ENCODE results near the gene DALRD3. TPM values are rescaled to one million over a fixed set of nuclear protein-coding genes. Genes with fewer than 3 reads are reported as not detected.

The DALRD3 gene
- total RNA-seq, 1 donor from 2014 or later: 32.9 TPM

GRCh38 chr3:49007068-49007770, 11.2 kb downstream of the DALRD3 start, which contains the start of gene WDR6:
TSS of gene WDR6 (plus strand) at chr3:49007391. CDS start at chr3:49007432, 41 bp downstream.
- peaks cover 3% of the 10 kb centered on the region for H3K9me3 Mint-ChIP-seq
- H3K79me2 ChIP-seq (ENCODE audit: low read depth): peaks cover 50% of the 10 kb centered on the region

GRCh38 chr3:49006408-49007067, 11.8 kb downstream of the DALRD3 start:
- Histone ChIP-seq H3K36me3 (no peaks in the 10 kb centered on the region), H3K9me3 (ENCODE audit: low read depth) (no peaks in the 10 kb centered on the region), H3K79me2 (ENCODE audit: low read depth) (peaks cover 43% of the 10 kb centered on the region), H3K27me3 (no peaks in the 10 kb centered on the region), H3K4me2 (peak overlapping the region; percentile 96), H3K9ac (peak overlapping the region; percentile 70), H3K27ac (no peak overlapping the region), H3K4me3 (peak overlapping the region; percentile 88), H2AFZ (replicated peaks) (no peak overlapping the region), H3F3A (ENCODE audit: low read depth) (peaks cover 13% of the 10 kb centered on the region), H4K20me1 (ENCODE audit: low read depth) (peaks cover 38% of the 10 kb centered on the region), H3K4me1 (peaks cover 13% of the 10 kb centered on the region)
- peaks cover 16% of the 10 kb centered on the region for H3K4me1 Mint-ChIP-seq
- H3K27me3 Mint-ChIP-seq (ENCODE audit: insufficient read depth, low read depth): peaks cover 9% of the 10 kb centered on the region
- H3K27ac Mint-ChIP-seq: peak overlapping the region; percentile 100
- peaks cover 3% of the 10 kb centered on the region for H3K9me3 Mint-ChIP-seq
- peak; percentile 30 for DNase-seq (ENCODE audit: low spot score)
- TF ChIP-seq EZH2phosphoT487 (IDR thresholded peaks at IDR 0.05) (no peak), EZH2 (IDR thresholded peaks at IDR 0.05) (no peak), CTCF (IDR thresholded peaks at IDR 0.05) (no peak)
- peak overlapping the region; percentile 100 for H3K4me3 Mint-ChIP-seq
- peaks cover 7% of the 10 kb centered on the region for H3K36me3 Mint-ChIP-seq

More at GRCh38 chr3:49007068-49007770, 11.2 kb downstream of the DALRD3 start, which contains the start of gene WDR6:
- Histone ChIP-seq H3K4me1 (peaks cover 13% of the 10 kb centered on the region), H3K4me3 (peak within 1 kb of the TSS; percentile 88), H3K9ac (peak within 1 kb of the TSS; percentile 93), H3K36me3 (no peaks in the 10 kb centered on the region), H2AFZ (replicated peaks) (peak within 1 kb of the TSS; percentile 95), H3K9me3 (ENCODE audit: low read depth) (no peaks in the 10 kb centered on the region), H3F3A (ENCODE audit: low read depth) (peaks cover 14% of the 10 kb centered on the region), H3K27me3 (no peaks in the 10 kb centered on the region), H3K4me2 (peak within 1 kb of the TSS; percentile 96), H4K20me1 (ENCODE audit: low read depth) (peaks cover 45% of the 10 kb centered on the region), H3K27ac (peak within 1 kb of the TSS; percentile 92)
- peak; percentile 99 for DNase-seq (ENCODE audit: low spot score)
- TF ChIP-seq EZH2 (IDR thresholded peaks at IDR 0.05) (no peak), EZH2phosphoT487 (IDR thresholded peaks at IDR 0.05) (no peak), CTCF (IDR thresholded peaks at IDR 0.05) (peak; percentile 54)
- peaks cover 12% of the 10 kb centered on the region for H3K36me3 Mint-ChIP-seq
- peak within 1 kb of the TSS; percentile 100 for H3K4me3 Mint-ChIP-seq
- peaks cover 19% of the 10 kb centered on the region for H3K4me1 Mint-ChIP-seq
- peak within 1 kb of the TSS; percentile 100 for H3K27ac Mint-ChIP-seq
- peaks cover 9% of the 10 kb centered on the region for H3K27me3 Mint-ChIP-seq (ENCODE audit: insufficient read depth, low read depth)

- no peak overlapping the region for H3K27ac ChIP-seq
- H3K27ac Mint-ChIP-seq: no peak overlapping the region
- no peak overlapping the region for H3K9ac ChIP-seq
- no peak for DNase-seq (ENCODE audit: low spot score)
- no peaks in the 10 kb centered on the region for H3K9me3 ChIP-seq (ENCODE audit: low read depth)
- H3K9me3 Mint-ChIP-seq: peaks cover 3% of the 10 kb centered on the region
- H4K20me1 ChIP-seq (ENCODE audit: low read depth): peaks cover 32% of the 10 kb centered on the region
- peaks cover 38% of the 10 kb centered on the region for H3K79me2 ChIP-seq (ENCODE audit: low read depth)
- H3F3A ChIP-seq (ENCODE audit: low read depth): peaks cover 9% of the 10 kb centered on the region
- TF ChIP-seq CTCF (IDR thresholded peaks at IDR 0.05): no peak
- TF ChIP-seq EZH2 (IDR thresholded peaks at IDR 0.05): no peak
- TF ChIP-seq EZH2phosphoT487 (IDR thresholded peaks at IDR 0.05): no peak
- peak overlapping the region; percentile 88 for H3K4me3 ChIP-seq
- H3K36me3 Mint-ChIP-seq: peaks cover 7% of the 10 kb centered on the region
- no peaks in the 10 kb centered on the region for H3K36me3 ChIP-seq
- H3K4me2 ChIP-seq: peak overlapping the region; percentile 96
- H3K4me1 ChIP-seq: peaks cover 13% of the 10 kb centered on the region
- no peaks in the 10 kb centered on the region for H3K27me3 ChIP-seq
- H2AFZ ChIP-seq (replicated peaks): no peak overlapping the region
- H3K4me1 Mint-ChIP-seq: peaks cover 16% of the 10 kb centered on the region
- H3K4me3 Mint-ChIP-seq: peak overlapping the region; percentile 100
- peaks cover 9% of the 10 kb centered on the region for H3K27me3 Mint-ChIP-seq (ENCODE audit: insufficient read depth, low read depth)
Measured at GRCh38 chr3:49005998-49006397, 12.4 kb downstream of the DALRD3 start.
